HG02938 (cell line): ENCODE results near the gene GABBR2.

Experiments
- ATAC-seq: cut with Tn5 transposase; IDR thresholded peaks from one replicate; pipeline ENCODE4 v1.9.1; 2021; ENCODE audit warnings: mild to moderate bottlenecking, moderate library complexity; ENCODE audit not compliant: unreplicated experiment

The GABBR2 gene

GRCh38 chr9:98551511-98552286, 157.0 kb downstream of the GABBR2 start:
- ATAC-seq: no peak

GRCh38 chr9:98550206-98550820, 158.4 kb downstream of the GABBR2 start:
- ATAC-seq: no peak

- ATAC-seq: no peak
These were observed 159.3 kb downstream of the GABBR2 start for GRCh38 chr9:98549401-98549800.

- no peak for ATAC-seq
These were observed 161.1 kb downstream of the GABBR2 start for GRCh38 chr9:98547606-98548005.

GRCh38 chr9:98545021-98545420, 163.7 kb downstream of the GABBR2 start:
- no peak for ATAC-seq

GRCh38 chr9:98541684-98542230, 167.0 kb downstream of the GABBR2 start:
- no peak for ATAC-seq

- ATAC-seq: no peak
These were observed 168.3 kb downstream of the GABBR2 start for GRCh38 chr9:98540476-98540875.

GRCh38 chr9:98539954-98540353, 168.8 kb downstream of the GABBR2 start:
- ATAC-seq: no peak

- ATAC-seq: no peak
These were observed 170.1 kb downstream of the GABBR2 start for GRCh38 chr9:98538626-98539031.

GRCh38 chr9:98538203-98538602, 170.5 kb downstream of the GABBR2 start:
- no peak for ATAC-seq

- no peak for ATAC-seq
These were observed 172.1 kb downstream of the GABBR2 start for GRCh38 chr9:98536542-98537173.

GRCh38 chr9:98533866-98534265, 174.9 kb downstream of the GABBR2 start:
- no peak for ATAC-seq

GRCh38 chr9:98533132-98533531, 175.6 kb downstream of the GABBR2 start:
- no peak for ATAC-seq

GRCh38 chr9:98532574-98532973, 176.2 kb downstream of the GABBR2 start:
- no peak for ATAC-seq

- ATAC-seq: no peak
These were observed 176.6 kb downstream of the GABBR2 start for GRCh38 chr9:98532147-98532546.

- ATAC-seq: no peak
These were observed 177.8 kb downstream of the GABBR2 start for GRCh38 chr9:98530806-98531386.

GRCh38 chr9:98530275-98530674, 178.5 kb downstream of the GABBR2 start:
- no peak for ATAC-seq

- no peak for ATAC-seq
These were observed 178.9 kb downstream of the GABBR2 start for GRCh38 chr9:98529841-98530240.

- ATAC-seq: no peak
These were observed 185.4 kb downstream of the GABBR2 start for GRCh38 chr9:98523231-98523901.

GRCh38 chr9:98522487-98522886, 186.2 kb downstream of the GABBR2 start:
- ATAC-seq: no peak

- no peak for ATAC-seq
These were observed 187.6 kb downstream of the GABBR2 start for GRCh38 chr9:98521141-98521540.
